HFFc6 (cell line): Measurements from ENCODE around the gene SAMD14. TPM values are rescaled to one million over a fixed set of nuclear protein-coding genes. Genes with fewer than 3 reads are reported as not detected.

Experiments used
- DNase-seq: peaks from one replicate; pipeline ENCODE4 v3.0.0-alpha.2; 2018
- H3K27ac Mint-ChIP-seq: 2 replicates; pipeline ENCODE4 v1.8.0; 2020; ENCODE audit warnings: mild to moderate bottlenecking, mixed read lengths
- H3K27me3 Mint-ChIP-seq: 2 replicates; pipeline ENCODE4 v1.8.0; 2021; ENCODE audit warnings: mild to moderate bottlenecking, moderate library complexity, mixed read lengths; ENCODE audit not compliant: insufficient read depth
- H3K36me3 Mint-ChIP-seq: 2 replicates; pipeline ENCODE4 v1.8.0; 2021; ENCODE audit warnings: low read depth, mixed read lengths
- H3K4me1 Mint-ChIP-seq: 2 replicates; pipeline ENCODE4 v1.8.0; 2020; ENCODE audit warnings: low read depth, mixed read lengths
- H3K4me3 Mint-ChIP-seq: 2 replicates; pipeline ENCODE4 v1.8.0; 2020; ENCODE audit warnings: mild to moderate bottlenecking, moderate library complexity, mixed read lengths
- H3K9me3 Mint-ChIP-seq: 2 replicates; pipeline ENCODE4 v1.8.0; 2020; ENCODE audit warnings: mild to moderate bottlenecking, mixed read lengths
- total RNA-seq, 6 experiments: library from RNA; stranded (reverse); fragmentation: NEBNext Ultra II Directional; extraction: Animal tissue kit (Norgen Biotek cat#: 25700); gene quantifications; 2 replicates in 1 of 6; 3 replicates in 5 of 6; pipeline ENCODE4 v1.2.3, GENCODE V29; 2021
- TF ChIP-seq, protein P1 (sequence below): fragments of 200-600 bp; sonication (generic); IDR thresholded peaks from 2 replicates; pipeline ENCODE4 v1.5.0; 2021; ENCODE audit warnings: antibody characterized with exemption, mild to moderate bottlenecking

The SAMD14 gene
- total RNA-seq, 6 experiments from 2014 or later = 4.3 to 14.1 (median 11.4) TPM

DNA sequence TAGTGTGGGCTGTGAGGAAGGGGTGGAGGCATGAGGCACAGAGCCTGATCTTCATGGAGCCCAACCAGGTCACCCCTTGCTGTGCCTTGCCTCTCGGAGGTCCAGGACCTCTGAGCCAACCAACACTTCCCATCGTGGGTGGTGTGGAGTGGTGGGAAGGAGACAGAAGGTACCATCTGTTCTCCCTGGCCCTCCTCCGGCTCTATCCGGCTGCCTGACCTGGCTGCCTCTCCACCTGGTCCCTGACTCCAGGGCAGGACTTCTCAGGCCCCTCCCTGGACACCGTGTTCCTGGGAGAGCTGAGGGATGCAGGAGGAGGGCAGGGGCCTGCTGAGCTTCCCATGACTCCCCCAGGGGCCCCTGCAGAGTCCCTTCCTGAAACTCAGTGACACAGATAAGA is 31.0 kb downstream of the SAMD14 start:
- TF ChIP-seq, protein P1, sequence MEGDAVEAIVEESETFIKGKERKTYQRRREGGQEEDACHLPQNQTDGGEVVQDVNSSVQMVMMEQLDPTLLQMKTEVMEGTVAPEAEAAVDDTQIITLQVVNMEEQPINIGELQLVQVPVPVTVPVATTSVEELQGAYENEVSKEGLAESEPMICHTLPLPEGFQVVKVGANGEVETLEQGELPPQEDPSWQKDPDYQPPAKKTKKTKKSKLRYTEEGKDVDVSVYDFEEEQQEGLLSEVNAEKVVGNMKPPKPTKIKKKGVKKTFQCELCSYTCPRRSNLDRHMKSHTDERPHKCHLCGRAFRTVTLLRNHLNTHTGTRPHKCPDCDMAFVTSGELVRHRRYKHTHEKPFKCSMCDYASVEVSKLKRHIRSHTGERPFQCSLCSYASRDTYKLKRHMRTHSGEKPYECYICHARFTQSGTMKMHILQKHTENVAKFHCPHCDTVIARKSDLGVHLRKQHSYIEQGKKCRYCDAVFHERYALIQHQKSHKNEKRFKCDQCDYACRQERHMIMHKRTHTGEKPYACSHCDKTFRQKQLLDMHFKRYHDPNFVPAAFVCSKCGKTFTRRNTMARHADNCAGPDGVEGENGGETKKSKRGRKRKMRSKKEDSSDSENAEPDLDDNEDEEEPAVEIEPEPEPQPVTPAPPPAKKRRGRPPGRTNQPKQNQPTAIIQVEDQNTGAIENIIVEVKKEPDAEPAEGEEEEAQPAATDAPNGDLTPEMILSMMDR = no peak
- Mint-ChIP-seq H3K4me1 (peaks cover 54% of the 10 kb centered on the region), H3K36me3 (no peaks in the 10 kb centered on the region), H3K27ac (no peak overlapping the region), H3K9me3 (no peaks in the 10 kb centered on the region), H3K4me3 (no peak overlapping the region), H3K27me3 (peaks cover 21% of the 10 kb centered on the region)
- DNase-seq = no peak

- peaks cover 58% of the 10 kb centered on the region for H3K4me1 Mint-ChIP-seq
- H3K36me3 Mint-ChIP-seq = no peaks in the 10 kb centered on the region
- TF ChIP-seq, protein P1 = no peak
- no peak for DNase-seq
- peaks cover 21% of the 10 kb centered on the region for H3K27me3 Mint-ChIP-seq
- H3K9me3 Mint-ChIP-seq = no peaks in the 10 kb centered on the region
- no peak overlapping the region for H3K4me3 Mint-ChIP-seq
- H3K27ac Mint-ChIP-seq = no peak overlapping the region
Observed at GRCh38 chr17:50098583-50098982, 31.4 kb downstream of the SAMD14 start.

DNA sequence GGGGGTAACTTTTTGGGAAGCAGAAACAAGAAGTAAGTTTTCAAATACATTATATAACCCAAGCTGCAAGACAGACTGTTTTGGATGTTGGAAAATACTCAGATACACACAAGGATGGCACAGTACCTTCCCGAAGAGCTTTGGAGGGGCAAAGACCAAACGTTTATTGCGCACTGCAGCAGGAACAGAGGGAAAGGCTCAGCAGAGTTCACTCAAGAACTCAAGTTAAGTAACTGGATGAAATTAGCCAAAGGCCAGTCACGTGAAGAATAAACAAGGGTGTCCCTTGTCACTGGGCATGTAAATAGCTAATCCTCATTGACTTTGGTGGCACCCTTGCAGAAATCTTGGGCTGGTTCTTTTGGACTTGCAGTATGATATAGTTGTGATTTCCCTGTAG is 32.0 kb downstream of the SAMD14 start:
- peaks cover 25% of the 10 kb centered on the region for H3K27me3 Mint-ChIP-seq
- H3K27ac Mint-ChIP-seq = no peak overlapping the region
- no peak for DNase-seq
- no peak overlapping the region for H3K4me3 Mint-ChIP-seq
- H3K36me3 Mint-ChIP-seq = no peaks in the 10 kb centered on the region
- peaks cover 64% of the 10 kb centered on the region for H3K4me1 Mint-ChIP-seq
- H3K9me3 Mint-ChIP-seq = no peaks in the 10 kb centered on the region
- TF ChIP-seq, protein P1 = no peak

DNA sequence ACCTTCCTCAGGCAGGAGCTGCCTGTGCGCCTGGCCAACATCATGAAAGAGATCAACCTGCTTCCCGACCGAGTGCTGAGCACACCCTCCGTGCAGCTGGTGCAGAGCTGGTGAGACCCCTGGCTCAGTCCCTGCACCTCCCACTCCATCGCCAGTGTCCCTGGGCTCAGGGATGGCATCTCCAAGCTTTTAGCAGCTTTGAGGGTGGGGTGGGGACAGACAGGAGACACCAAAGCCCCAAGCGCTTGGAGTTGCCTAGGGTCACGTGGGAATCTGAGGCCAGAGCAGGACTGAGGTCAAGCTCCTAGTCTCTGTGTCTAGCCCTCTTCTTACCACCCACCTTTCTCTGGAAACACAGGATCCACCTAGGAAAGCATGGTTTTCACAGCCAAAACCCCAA is 32.5 kb downstream of the SAMD14 start:
- no peaks in the 10 kb centered on the region for H3K36me3 Mint-ChIP-seq
- peaks cover 65% of the 10 kb centered on the region for H3K4me1 Mint-ChIP-seq

GRCh38 chr17:50096758-50097157 is 33.2 kb downstream of the SAMD14 start:
- H3K4me3 Mint-ChIP-seq = no peak overlapping the region
- H3K27ac Mint-ChIP-seq = peak overlapping the region; percentile 31; the same call in 1 of the 2 replicates
- no peaks in the 10 kb centered on the region for H3K9me3 Mint-ChIP-seq
- H3K36me3 Mint-ChIP-seq = peaks cover 2% of the 10 kb centered on the region; the same call in 1 of the 2 replicates
- peaks cover 26% of the 10 kb centered on the region for H3K27me3 Mint-ChIP-seq
- TF ChIP-seq, protein P1 = no peak
- peaks cover 59% of the 10 kb centered on the region for H3K4me1 Mint-ChIP-seq
- no peak for DNase-seq

More for the DNA sequence above, 32.5 kb downstream of the SAMD14 start:
- TF ChIP-seq, protein P1 = no peak
- H3K27me3 Mint-ChIP-seq = peaks cover 26% of the 10 kb centered on the region
- no peak for DNase-seq
- H3K9me3 Mint-ChIP-seq = no peaks in the 10 kb centered on the region
- no peak overlapping the region for H3K27ac Mint-ChIP-seq
- H3K4me3 Mint-ChIP-seq = no peak overlapping the region

- Mint-ChIP-seq H3K27ac (peak overlapping the region; percentile 84; the same call in 1 of the 2 replicates), H3K27me3 (peaks cover 29% of the 10 kb centered on the region), H3K36me3 (peaks cover 4% of the 10 kb centered on the region; the same call in 1 of the 2 replicates), H3K4me3 (peak overlapping the region; percentile 90), H3K4me1 (peaks cover 52% of the 10 kb centered on the region), H3K9me3 (no peaks in the 10 kb centered on the region)
- TF ChIP-seq, protein P1 = no peak
- DNase-seq = no peak
Observed at GRCh38 chr17:50096092-50096491, 33.9 kb downstream of the SAMD14 start.
